Bronchial epithelial cell (primary cell): ENCODE measurements around the gene HS6ST2. TPM values are rescaled to one million over a fixed set of nuclear protein-coding genes. Genes with fewer than 3 reads are reported as not detected.
A peak's percentile ranks its signal among the peaks of the same experiment; 100 is the strongest.

ENCODE experiments used
- DNase-seq: peaks from one replicate; pipeline ENCODE4 v3.0.0-alpha.2; 2010; ENCODE audit warnings: low read depth
- FAIRE-seq: peaks from 2 replicates; lab custom pipeline; 2011; peaks lifted over from hg19 to GRCh38; lab: Jason Lieb, UNC
- H3K27me3 ChIP-seq: 2 replicates; pipeline ENCODE4 v1.5.1; 2011; ENCODE audit warnings: low read length; ENCODE audit not compliant: control insufficient read depth, insufficient read depth
- H3K36me3 ChIP-seq: 2 replicates; pipeline ENCODE4 v1.5.1; 2011; ENCODE audit warnings: low read length; ENCODE audit not compliant: control insufficient read depth, insufficient read depth
- H3K4me3 ChIP-seq: 2 replicates; pipeline ENCODE4 v1.5.1; 2011; ENCODE audit warnings: mild to moderate bottlenecking, low read depth, low read length, control low read depth
- CTCF ChIP-seq: IDR thresholded peaks from 2 replicates; pipeline ENCODE4 v1.5.1; 2011; ENCODE audit warnings: mild to moderate bottlenecking, moderate library complexity, low read length, control low read depth, inconsistent platforms; ENCODE audit not compliant: insufficient read depth, severe bottlenecking
- total RNA-seq: library from RNA; depleted of rRNA; stranded (reverse); fragments of >200 nt; gene quantifications from 2 replicates; pipeline ENCODE4 v1.2.1, GENCODE V29; 2014

HS6ST2 gene
- total RNA-seq, 1 donor from 2014 or later = 16.8 TPM

- no peak for TF ChIP-seq CTCF
- Histone ChIP-seq H3K4me3 (no peak overlapping the region), H3K27me3 (no peaks in the 10 kb centered on the region), H3K36me3 (no peaks in the 10 kb centered on the region)
- DNase-seq = peak; percentile 87
- no peak for FAIRE-seq
Measured at GRCh38 chrX:132810964-132811712, 147.3 kb downstream of the HS6ST2 start.

- H3K27me3 ChIP-seq = no peaks in the 10 kb centered on the region
- DNase-seq (peak; percentile 86), FAIRE-seq (peak; percentile 43)
- no peak for TF ChIP-seq CTCF
- no peaks in the 10 kb centered on the region for H3K36me3 ChIP-seq
- no peak overlapping the region for H3K4me3 ChIP-seq
Measured at GRCh38 chrX:132810488-132810887, 147.9 kb downstream of the HS6ST2 start.

GRCh38 chrX:132809581-132809980 is 148.8 kb downstream of the HS6ST2 start:
- no peak for TF ChIP-seq CTCF
- no peaks in the 10 kb centered on the region for H3K27me3 ChIP-seq
- DNase-seq (peak; percentile 4), FAIRE-seq (no peak)
- H3K36me3 ChIP-seq = no peaks in the 10 kb centered on the region
- H3K4me3 ChIP-seq = no peak overlapping the region

GRCh38 chrX:132807411-132808030 is 150.9 kb downstream of the HS6ST2 start:
- DNase-seq = no peak
- Histone ChIP-seq H3K36me3 (no peaks in the 10 kb centered on the region), H3K27me3 (no peaks in the 10 kb centered on the region), H3K4me3 (no peak overlapping the region)
- FAIRE-seq = no peak
- no peak for TF ChIP-seq CTCF

- no peak for TF ChIP-seq CTCF
- FAIRE-seq = no peak
Measured at GRCh38 chrX:132802033-132802432, 156.4 kb downstream of the HS6ST2 start.

GRCh38 chrX:132795181-132795580 is 163.2 kb downstream of the HS6ST2 start:
- no peaks in the 10 kb centered on the region for H3K36me3 ChIP-seq
- FAIRE-seq (no peak), DNase-seq (no peak)
- TF ChIP-seq CTCF = no peak
- no peak overlapping the region for H3K4me3 ChIP-seq
- no peaks in the 10 kb centered on the region for H3K27me3 ChIP-seq

More at GRCh38 chrX:132802033-132802432, 156.4 kb downstream of the HS6ST2 start:
- Histone ChIP-seq H3K4me3 (no peak overlapping the region), H3K36me3 (no peaks in the 10 kb centered on the region), H3K27me3 (no peaks in the 10 kb centered on the region)
- DNase-seq = no peak
